Glutamatergic neuron (in vitro differentiated cells): ENCODE data around the gene STC2. TPM values are rescaled to one million over a fixed set of nuclear protein-coding genes. Genes with fewer than 3 reads are reported as not detected.

Experiments used
- DNase-seq: peaks from one replicate; pipeline ENCODE4 v3.0.0; 2022
- H3K27ac Mint-ChIP-seq: one replicate; pipeline ENCODE4 v1.8.0; 2020; ENCODE audit warnings: mild to moderate bottlenecking, mixed read lengths, inconsistent platforms; ENCODE audit not compliant: unreplicated experiment
- H3K27me3 Mint-ChIP-seq: one replicate; pipeline ENCODE4 v1.8.0; 2020; ENCODE audit warnings: mild to moderate bottlenecking, moderate library complexity, mixed read lengths, inconsistent platforms; ENCODE audit not compliant: unreplicated experiment
- H3K36me3 Mint-ChIP-seq: one replicate; pipeline ENCODE4 v1.8.0; 2020; ENCODE audit warnings: mild to moderate bottlenecking, mixed read lengths, inconsistent platforms; ENCODE audit not compliant: unreplicated experiment
- H3K4me1 Mint-ChIP-seq: one replicate; pipeline ENCODE4 v1.8.0; 2020; ENCODE audit warnings: mild to moderate bottlenecking, low read depth, mixed read lengths, inconsistent platforms; ENCODE audit not compliant: unreplicated experiment
- H3K4me3 Mint-ChIP-seq: one replicate; pipeline ENCODE4 v1.8.0; 2020; ENCODE audit warnings: mild to moderate bottlenecking, mixed read lengths, inconsistent platforms; ENCODE audit not compliant: unreplicated experiment
- H3K9me3 Mint-ChIP-seq: one replicate; pipeline ENCODE4 v1.8.0; 2020; ENCODE audit warnings: mild to moderate bottlenecking, moderate library complexity, mixed read lengths, inconsistent platforms; ENCODE audit not compliant: unreplicated experiment
- total RNA-seq: library from RNA; stranded (reverse); fragmentation: NEBNext Ultra II Directional; extraction: Animal tissue kit (Norgen Biotek cat#: 25700); gene quantifications from one replicate; pipeline ENCODE4 v1.2.1, GENCODE V29; 2021; ENCODE audit not compliant: unreplicated experiment
- TF ChIP-seq, protein P1 (sequence below): fragments of 200-600 bp; sonication (generic); IDR thresholded peaks from one replicate; pipeline ENCODE4 v1.5.0; 2021; ENCODE audit not compliant: partially characterized antibody, unreplicated experiment

Gene STC2
- total RNA-seq, 1 donor from 2014 or later, result 14.0 TPM

GRCh38 chr5:173299820-173300219 lies 28.4 kb downstream of the STC2 start:
- Mint-ChIP-seq H3K4me3 (no peak overlapping the region), H3K9me3 (no peaks in the 10 kb centered on the region), H3K4me1 (peaks cover 2% of the 10 kb centered on the region), H3K27ac (no peak overlapping the region), H3K36me3 (no peaks in the 10 kb centered on the region), H3K27me3 (peaks cover 12% of the 10 kb centered on the region)
- DNase-seq, result no peak
- TF ChIP-seq, protein P1, sequence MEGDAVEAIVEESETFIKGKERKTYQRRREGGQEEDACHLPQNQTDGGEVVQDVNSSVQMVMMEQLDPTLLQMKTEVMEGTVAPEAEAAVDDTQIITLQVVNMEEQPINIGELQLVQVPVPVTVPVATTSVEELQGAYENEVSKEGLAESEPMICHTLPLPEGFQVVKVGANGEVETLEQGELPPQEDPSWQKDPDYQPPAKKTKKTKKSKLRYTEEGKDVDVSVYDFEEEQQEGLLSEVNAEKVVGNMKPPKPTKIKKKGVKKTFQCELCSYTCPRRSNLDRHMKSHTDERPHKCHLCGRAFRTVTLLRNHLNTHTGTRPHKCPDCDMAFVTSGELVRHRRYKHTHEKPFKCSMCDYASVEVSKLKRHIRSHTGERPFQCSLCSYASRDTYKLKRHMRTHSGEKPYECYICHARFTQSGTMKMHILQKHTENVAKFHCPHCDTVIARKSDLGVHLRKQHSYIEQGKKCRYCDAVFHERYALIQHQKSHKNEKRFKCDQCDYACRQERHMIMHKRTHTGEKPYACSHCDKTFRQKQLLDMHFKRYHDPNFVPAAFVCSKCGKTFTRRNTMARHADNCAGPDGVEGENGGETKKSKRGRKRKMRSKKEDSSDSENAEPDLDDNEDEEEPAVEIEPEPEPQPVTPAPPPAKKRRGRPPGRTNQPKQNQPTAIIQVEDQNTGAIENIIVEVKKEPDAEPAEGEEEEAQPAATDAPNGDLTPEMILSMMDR, result no peak

DNA sequence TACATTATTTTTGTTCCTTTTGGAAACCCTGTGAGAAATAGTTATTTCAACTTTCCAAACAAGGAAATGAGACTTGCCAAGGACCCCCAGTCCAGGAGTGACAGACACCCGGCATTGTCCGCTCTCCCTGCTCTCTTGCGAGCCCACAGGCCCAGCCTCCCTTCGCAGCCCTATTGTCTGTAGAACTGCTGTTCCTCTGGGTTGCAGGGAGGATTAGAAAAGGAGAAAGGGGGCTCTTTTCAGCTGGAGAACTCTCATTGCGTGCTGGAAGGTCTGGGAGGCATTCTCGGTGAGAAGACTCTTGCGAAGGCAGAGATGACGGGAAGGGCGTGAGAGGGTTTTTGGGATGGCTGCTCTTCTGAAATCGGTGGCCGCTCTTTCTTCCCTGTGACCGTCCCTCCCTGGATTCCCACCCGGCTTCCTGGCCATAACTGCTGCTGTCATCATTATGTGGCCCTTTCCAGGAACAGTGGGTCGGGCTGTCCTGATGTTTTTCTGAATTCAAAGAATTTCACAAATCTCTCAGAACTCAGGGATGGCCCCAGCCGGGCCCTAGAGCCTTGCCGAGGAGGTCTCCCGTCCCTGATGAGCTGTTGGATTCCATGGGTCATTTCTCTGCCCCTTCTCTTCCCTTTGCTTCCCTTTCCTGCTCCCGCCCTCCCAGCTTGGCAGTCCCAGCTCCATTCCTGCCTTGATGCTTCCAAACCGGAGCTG lies 29.8 kb downstream of the STC2 start:
- DNase-seq, result no peak
- peaks cover 12% of the 10 kb centered on the region for H3K27me3 Mint-ChIP-seq
- H3K36me3 Mint-ChIP-seq, result no peaks in the 10 kb centered on the region
- TF ChIP-seq, protein P1, result no peak
- H3K4me3 Mint-ChIP-seq, result no peak overlapping the region
- H3K9me3 Mint-ChIP-seq, result no peaks in the 10 kb centered on the region
- no peak overlapping the region for H3K27ac Mint-ChIP-seq
- peaks cover 9% of the 10 kb centered on the region for H3K4me1 Mint-ChIP-seq

DNA sequence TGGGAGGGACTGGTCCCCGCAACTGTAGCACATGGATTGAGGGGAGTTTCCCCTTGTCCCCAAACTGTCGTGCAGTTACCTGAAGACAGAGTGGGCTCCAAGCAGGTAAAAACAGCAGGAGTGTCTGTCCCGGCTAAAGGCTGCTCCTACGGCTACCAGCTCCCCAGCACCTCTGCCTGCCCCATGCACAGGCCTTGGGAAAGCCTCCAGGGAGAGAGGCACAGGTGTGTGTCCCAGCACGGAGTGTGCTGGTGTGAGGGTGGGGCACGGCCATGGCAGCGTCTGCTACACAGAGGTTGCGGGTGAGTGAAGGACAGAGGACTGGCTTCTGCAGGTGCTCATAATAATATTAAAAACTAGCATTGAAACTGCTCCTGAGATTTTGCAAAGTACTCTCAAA lies 30.4 kb downstream of the STC2 start:
- Mint-ChIP-seq H3K36me3 (no peaks in the 10 kb centered on the region), H3K27ac (no peak overlapping the region), H3K9me3 (no peaks in the 10 kb centered on the region)

GRCh38 chr5:173296737-173297676 lies 31.2 kb downstream of the STC2 start:
- peaks cover 10% of the 10 kb centered on the region for H3K4me1 Mint-ChIP-seq
- H3K36me3 Mint-ChIP-seq, result no peaks in the 10 kb centered on the region
- H3K27ac Mint-ChIP-seq, result no peak overlapping the region
- TF ChIP-seq, protein P1, result no peak
- DNase-seq, result no peak
- H3K9me3 Mint-ChIP-seq, result no peaks in the 10 kb centered on the region
- no peak overlapping the region for H3K4me3 Mint-ChIP-seq
- peaks cover 13% of the 10 kb centered on the region for H3K27me3 Mint-ChIP-seq

More for the DNA sequence above, 30.4 kb downstream of the STC2 start:
- peaks cover 12% of the 10 kb centered on the region for H3K27me3 Mint-ChIP-seq
- peaks cover 9% of the 10 kb centered on the region for H3K4me1 Mint-ChIP-seq
- DNase-seq, result no peak
- H3K4me3 Mint-ChIP-seq, result no peak overlapping the region
- TF ChIP-seq, protein P1, result no peak
